ENCODE measurements around the gene OR2AP1. TPM values are rescaled to one million over a fixed set of nuclear protein-coding genes. Genes with fewer than 3 reads are reported as not detected.
"Not testable (repeated sequence)": the region's sequence is repeated elsewhere in the genome, so short reads cannot be mapped to it uniquely, and the experiment has no call there.

Gene OR2AP1
- total RNA-seq, 1 donor from 2014 or later = 0.13 TPM

- no peak overlapping the region for H3K27ac Mint-ChIP-seq
- H3K9me3 Mint-ChIP-seq = peaks cover 25% of the 10 kb centered on the region
- no peak overlapping the region for H3K4me3 Mint-ChIP-seq
- no peak for DNase-seq (ENCODE audit: low spot score in 2 of 2, unreplicated experiment in 2 of 2)
- no peaks in the 10 kb centered on the region for H3K27me3 Mint-ChIP-seq (ENCODE audit: low read depth)
- H3K36me3 Mint-ChIP-seq = no peaks in the 10 kb centered on the region
- TF ChIP-seq, protein P1, sequence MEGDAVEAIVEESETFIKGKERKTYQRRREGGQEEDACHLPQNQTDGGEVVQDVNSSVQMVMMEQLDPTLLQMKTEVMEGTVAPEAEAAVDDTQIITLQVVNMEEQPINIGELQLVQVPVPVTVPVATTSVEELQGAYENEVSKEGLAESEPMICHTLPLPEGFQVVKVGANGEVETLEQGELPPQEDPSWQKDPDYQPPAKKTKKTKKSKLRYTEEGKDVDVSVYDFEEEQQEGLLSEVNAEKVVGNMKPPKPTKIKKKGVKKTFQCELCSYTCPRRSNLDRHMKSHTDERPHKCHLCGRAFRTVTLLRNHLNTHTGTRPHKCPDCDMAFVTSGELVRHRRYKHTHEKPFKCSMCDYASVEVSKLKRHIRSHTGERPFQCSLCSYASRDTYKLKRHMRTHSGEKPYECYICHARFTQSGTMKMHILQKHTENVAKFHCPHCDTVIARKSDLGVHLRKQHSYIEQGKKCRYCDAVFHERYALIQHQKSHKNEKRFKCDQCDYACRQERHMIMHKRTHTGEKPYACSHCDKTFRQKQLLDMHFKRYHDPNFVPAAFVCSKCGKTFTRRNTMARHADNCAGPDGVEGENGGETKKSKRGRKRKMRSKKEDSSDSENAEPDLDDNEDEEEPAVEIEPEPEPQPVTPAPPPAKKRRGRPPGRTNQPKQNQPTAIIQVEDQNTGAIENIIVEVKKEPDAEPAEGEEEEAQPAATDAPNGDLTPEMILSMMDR (IDR thresholded peaks at IDR 0.05; ENCODE audit: unreplicated experiment) = no peak
- H3K4me1 Mint-ChIP-seq = no peaks in the 10 kb centered on the region
Measured at GRCh38 chr12:55582066-55582465, 9.8 kb downstream of the OR2AP1 start.

DNA sequence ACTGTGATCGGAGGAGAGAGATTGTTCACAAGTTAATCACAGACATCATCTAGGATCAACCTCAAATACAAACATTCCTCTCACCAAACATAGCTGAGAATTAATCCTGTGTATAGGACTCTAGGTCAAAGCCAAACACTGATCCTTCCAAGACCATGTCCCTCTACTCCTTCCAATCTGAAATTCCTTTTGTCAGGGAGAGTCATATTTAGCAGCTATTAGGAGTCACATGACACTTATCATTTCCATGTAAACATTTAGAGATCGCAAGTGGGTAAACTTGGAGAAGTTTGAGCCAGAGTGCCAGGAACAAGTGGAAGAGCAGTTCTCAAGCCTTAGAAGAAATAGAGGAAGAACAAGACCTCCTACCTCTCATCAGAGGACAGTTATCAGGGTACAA is 13.5 kb downstream of the OR2AP1 start:
- H3K27me3 Mint-ChIP-seq (ENCODE audit: low read depth) = no peaks in the 10 kb centered on the region
- H3K4me3 Mint-ChIP-seq = no peak overlapping the region
- TF ChIP-seq, protein P1 (IDR thresholded peaks at IDR 0.05; ENCODE audit: unreplicated experiment) = no peak
- H3K9me3 Mint-ChIP-seq = peaks cover 34% of the 10 kb centered on the region
- H3K4me1 Mint-ChIP-seq = no peaks in the 10 kb centered on the region
- DNase-seq (ENCODE audit: low spot score in 2 of 2, unreplicated experiment in 2 of 2) = no peak
- H3K27ac Mint-ChIP-seq = no peak overlapping the region
- no peaks in the 10 kb centered on the region for H3K36me3 Mint-ChIP-seq

DNA sequence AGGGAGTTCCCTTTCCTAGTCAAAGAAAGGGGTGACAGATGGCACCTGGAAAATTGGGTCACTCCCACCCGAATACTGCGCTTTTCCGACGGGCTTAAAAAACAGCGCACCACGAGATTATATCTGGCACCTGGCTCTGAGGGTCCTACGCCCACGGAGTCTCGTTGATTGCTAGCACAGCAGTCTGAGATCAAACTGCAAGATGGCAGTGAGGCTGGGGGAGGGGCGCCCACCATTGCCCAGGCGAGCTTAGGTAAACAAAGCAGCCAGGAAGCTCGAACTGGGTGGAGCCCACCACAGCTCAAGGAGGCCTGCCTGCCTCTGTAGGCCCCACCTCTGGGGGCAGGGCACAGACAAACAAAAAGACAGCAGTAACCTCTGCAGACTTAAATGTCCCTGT is 17.9 kb downstream of the OR2AP1 start:
- not testable (repeated sequence) for H3K27me3 Mint-ChIP-seq (ENCODE audit: low read depth); H3K36me3 Mint-ChIP-seq; H3K4me1 Mint-ChIP-seq; H3K27ac Mint-ChIP-seq; DNase-seq (ENCODE audit: low spot score in 2 of 2, unreplicated experiment in 2 of 2); H3K4me3 Mint-ChIP-seq
- H3K9me3 Mint-ChIP-seq = peaks cover 43% of the 10 kb centered on the region

GRCh38 chr12:55607821-55608594 is 35.7 kb downstream of the OR2AP1 start:
- peaks cover 8% of the 10 kb centered on the region for H3K27me3 Mint-ChIP-seq (ENCODE audit: low read depth)
- no peaks in the 10 kb centered on the region for H3K9me3 Mint-ChIP-seq
- no peaks in the 10 kb centered on the region for H3K36me3 Mint-ChIP-seq
- DNase-seq (ENCODE audit: low spot score in 2 of 2, unreplicated experiment in 2 of 2) = no peak
- H3K27ac Mint-ChIP-seq = peak overlapping the region; percentile 14
- TF ChIP-seq, protein P1 (IDR thresholded peaks at IDR 0.05; ENCODE audit: unreplicated experiment) = no peak
- no peaks in the 10 kb centered on the region for H3K4me1 Mint-ChIP-seq
- H3K4me3 Mint-ChIP-seq = no peak overlapping the region

- TF ChIP-seq, protein P1 (IDR thresholded peaks at IDR 0.05; ENCODE audit: unreplicated experiment) = no peak
- Mint-ChIP-seq H3K27me3 (ENCODE audit: low read depth) (peaks cover 8% of the 10 kb centered on the region), H3K4me3 (no peak overlapping the region), H3K36me3 (no peaks in the 10 kb centered on the region), H3K9me3 (peaks cover 9% of the 10 kb centered on the region), H3K27ac (no peak overlapping the region), H3K4me1 (no peaks in the 10 kb centered on the region)
- no peak for DNase-seq (ENCODE audit: low spot score in 2 of 2, unreplicated experiment in 2 of 2)
Measured at GRCh38 chr12:55610598-55610997, 38.3 kb downstream of the OR2AP1 start.

GRCh38 chr12:55612646-55613045 is 40.4 kb downstream of the OR2AP1 start:
- TF ChIP-seq, protein P1 (IDR thresholded peaks at IDR 0.05; ENCODE audit: unreplicated experiment) = no peak
- Mint-ChIP-seq H3K4me3 (no peak overlapping the region), H3K27me3 (ENCODE audit: low read depth) (peaks cover 8% of the 10 kb centered on the region), H3K36me3 (no peaks in the 10 kb centered on the region), H3K27ac (no peak overlapping the region), H3K4me1 (no peaks in the 10 kb centered on the region), H3K9me3 (peaks cover 28% of the 10 kb centered on the region)
- DNase-seq (ENCODE audit: low spot score in 2 of 2, unreplicated experiment in 2 of 2) = no peak

Measured in mesothelial cell of epicardium (in vitro differentiated cells).